ENCODE results near the gene PSMD13.

The PSMD13 gene

DNA sequence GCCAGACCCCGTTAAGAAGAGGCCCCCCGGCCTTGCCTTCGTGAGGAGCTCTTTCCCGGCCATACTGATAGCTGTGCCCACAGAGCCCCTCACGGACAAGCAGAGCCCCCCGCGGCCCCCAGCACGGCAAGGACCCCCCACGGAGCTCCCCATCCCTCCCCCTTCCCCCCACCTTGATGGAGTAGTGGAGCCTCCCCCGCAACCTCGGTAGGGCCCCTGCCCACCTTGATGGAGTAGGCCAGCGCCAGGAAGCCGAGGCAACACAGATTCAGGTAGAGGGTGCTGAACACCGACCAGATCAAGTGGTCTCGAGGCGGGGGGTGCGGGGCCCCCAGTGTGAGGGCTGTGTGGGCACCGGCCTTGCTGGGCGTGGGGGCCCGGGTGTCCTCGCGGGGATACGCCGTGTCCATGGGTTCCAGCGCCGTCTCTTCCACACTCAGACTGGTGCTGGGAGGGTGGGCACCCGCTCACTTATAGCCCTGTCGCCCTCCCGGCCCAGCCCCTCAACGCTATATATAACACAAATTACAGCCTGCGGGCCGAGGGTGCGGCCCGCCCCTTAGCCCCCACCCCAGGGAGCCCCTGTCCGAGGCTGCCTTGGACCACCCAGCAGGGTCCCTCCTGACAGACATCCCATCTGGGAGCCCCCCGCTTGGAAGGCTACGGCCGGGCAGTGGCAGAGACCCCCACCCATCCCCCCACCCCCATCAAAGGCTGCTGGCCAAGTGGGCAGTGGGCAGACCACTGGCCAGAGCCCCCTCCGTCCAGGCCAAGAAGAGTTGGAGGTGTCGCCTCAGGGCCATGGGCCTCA is 62.5 kb downstream of the PSMD13 start, which contains the start of gene IFITM5:
IFITM5 (minus strand) TSS at position 446 of the 811 bp plus-strand sequence; CDS start at position 410, 36 bp downstream.
- no peak within 1 kb of the TSS for H3K4me3 ChIP-seq (ENCODE audit: low read depth, low read length)
- no peak for DNase-seq (ENCODE audit: low read depth)
- TF ChIP-seq, protein P1, sequence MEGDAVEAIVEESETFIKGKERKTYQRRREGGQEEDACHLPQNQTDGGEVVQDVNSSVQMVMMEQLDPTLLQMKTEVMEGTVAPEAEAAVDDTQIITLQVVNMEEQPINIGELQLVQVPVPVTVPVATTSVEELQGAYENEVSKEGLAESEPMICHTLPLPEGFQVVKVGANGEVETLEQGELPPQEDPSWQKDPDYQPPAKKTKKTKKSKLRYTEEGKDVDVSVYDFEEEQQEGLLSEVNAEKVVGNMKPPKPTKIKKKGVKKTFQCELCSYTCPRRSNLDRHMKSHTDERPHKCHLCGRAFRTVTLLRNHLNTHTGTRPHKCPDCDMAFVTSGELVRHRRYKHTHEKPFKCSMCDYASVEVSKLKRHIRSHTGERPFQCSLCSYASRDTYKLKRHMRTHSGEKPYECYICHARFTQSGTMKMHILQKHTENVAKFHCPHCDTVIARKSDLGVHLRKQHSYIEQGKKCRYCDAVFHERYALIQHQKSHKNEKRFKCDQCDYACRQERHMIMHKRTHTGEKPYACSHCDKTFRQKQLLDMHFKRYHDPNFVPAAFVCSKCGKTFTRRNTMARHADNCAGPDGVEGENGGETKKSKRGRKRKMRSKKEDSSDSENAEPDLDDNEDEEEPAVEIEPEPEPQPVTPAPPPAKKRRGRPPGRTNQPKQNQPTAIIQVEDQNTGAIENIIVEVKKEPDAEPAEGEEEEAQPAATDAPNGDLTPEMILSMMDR (IDR thresholded peaks at IDR 0.05; ENCODE audit: control insufficient read depth, extremely low read depth, insufficient read depth): no peak

DNA sequence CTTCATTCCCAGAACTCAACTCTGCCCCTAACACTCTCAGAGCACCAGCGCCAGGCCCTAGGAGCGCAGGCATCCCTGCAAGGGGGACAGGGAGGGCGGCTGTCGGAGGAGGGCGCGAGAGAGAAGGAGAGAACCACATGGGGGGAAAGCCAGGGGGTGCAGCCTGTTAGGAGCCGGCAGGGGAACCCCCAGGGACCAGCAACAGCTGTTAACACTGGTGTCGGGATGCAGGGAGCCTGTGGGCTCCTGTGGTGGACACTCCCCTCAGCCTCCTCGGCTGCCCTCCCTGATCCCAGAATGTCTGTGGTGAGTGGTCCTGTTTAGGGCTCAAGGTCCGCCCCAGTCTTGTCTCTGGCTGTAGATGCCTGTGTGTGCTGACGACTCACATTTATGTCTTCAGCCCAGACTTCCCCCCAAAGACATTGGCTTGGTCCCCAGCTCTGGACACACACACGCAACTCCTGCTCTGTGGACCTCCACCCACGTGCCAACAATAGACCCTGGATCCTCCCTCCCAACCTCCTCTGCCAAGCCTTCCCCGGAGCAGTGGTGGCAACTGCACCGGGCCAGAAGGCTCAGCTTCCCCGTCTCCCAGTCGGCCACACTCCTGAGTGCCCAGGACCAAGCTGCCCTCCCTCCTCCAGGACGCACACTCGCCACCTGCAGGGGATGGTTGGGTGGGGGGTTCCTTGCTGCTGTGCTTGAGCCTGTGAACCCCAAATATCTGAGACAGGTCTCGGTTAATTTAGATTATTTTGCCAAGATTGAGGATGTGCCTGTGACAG is 63.4 kb downstream of the PSMD13 start:
- DNase-seq (ENCODE audit: low read depth): no peak

More for the DNA sequence above, 63.4 kb downstream of the PSMD13 start:
- no peak overlapping the region for H3K4me3 ChIP-seq (ENCODE audit: low read depth, low read length)
- TF ChIP-seq, protein P1 (IDR thresholded peaks at IDR 0.05; ENCODE audit: control insufficient read depth, extremely low read depth, insufficient read depth): no peak

Measured in LNCaP clone FGC (cell line).